Measurements from ENCODE around the gene AGTRAP.

AGTRAP gene

GRCh38 chr1:11765661-11766428 is 29.9 kb downstream of the AGTRAP start:
- DNase-seq (no peak), ATAC-seq (replicated peaks) (no peak)
- Mint-ChIP-seq H3K4me3 (no peak overlapping the region), H3K36me3 (ENCODE audit: insufficient read depth) (no peaks in the 10 kb centered on the region), H3K27me3 (peaks cover 29 to 41% of the 10 kb centered on the region in 2 donors), H3K4me1 (ENCODE audit: low read depth in 2 of 2) (peaks cover 2 to 4% of the 10 kb centered on the region in 2 donors), H3K9me3 (no peaks in the 10 kb centered on the region), H3K27ac (no peak overlapping the region)

GRCh38 chr1:11766429-11766776 is 30.5 kb downstream of the AGTRAP start:
- H3K9me3 Mint-ChIP-seq: no peaks in the 10 kb centered on the region
- peak overlapping the region in 1 of 2 donors; percentile 49 for H3K27ac Mint-ChIP-seq
- H3K4me1 Mint-ChIP-seq (ENCODE audit: low read depth in 2 of 2): peaks cover 0 to 2% of the 10 kb centered on the region in 2 donors
- ATAC-seq (replicated peaks) (no peak), DNase-seq (no peak)
- H3K4me3 Mint-ChIP-seq: no peak overlapping the region
- no peaks in the 10 kb centered on the region for H3K36me3 Mint-ChIP-seq (ENCODE audit: insufficient read depth)
- peaks cover 23 to 39% of the 10 kb centered on the region in 2 donors for H3K27me3 Mint-ChIP-seq

- DNase-seq (no peak), ATAC-seq (replicated peaks) (no peak)
- Mint-ChIP-seq H3K36me3 (ENCODE audit: insufficient read depth) (no peaks in the 10 kb centered on the region), H3K4me1 (ENCODE audit: low read depth in 2 of 2) (no peaks in the 10 kb centered on the region), H3K4me3 (no peak overlapping the region), H3K27me3 (peaks cover 10 to 22% of the 10 kb centered on the region in 2 donors), H3K27ac (no peak overlapping the region), H3K9me3 (no peaks in the 10 kb centered on the region)
Measured at GRCh38 chr1:11767922-11768704, 32.2 kb downstream of the AGTRAP start.

GRCh38 chr1:11768821-11769220 is 32.9 kb downstream of the AGTRAP start:
- H3K27me3 Mint-ChIP-seq: peaks cover 4 to 15% of the 10 kb centered on the region in 2 donors
- H3K36me3 Mint-ChIP-seq (ENCODE audit: insufficient read depth): no peaks in the 10 kb centered on the region
- DNase-seq (no peak), ATAC-seq (replicated peaks) (no peak)
- no peak overlapping the region for H3K27ac Mint-ChIP-seq
- H3K4me3 Mint-ChIP-seq: no peak overlapping the region
- no peaks in the 10 kb centered on the region for H3K9me3 Mint-ChIP-seq
- H3K4me1 Mint-ChIP-seq (ENCODE audit: low read depth in 2 of 2): no peaks in the 10 kb centered on the region

- no peaks in the 10 kb centered on the region for H3K9me3 Mint-ChIP-seq
- ATAC-seq (replicated peaks): no peak
- no peaks in the 10 kb centered on the region for H3K4me1 Mint-ChIP-seq (ENCODE audit: low read depth in 2 of 2)
- DNase-seq: no peak
- H3K36me3 Mint-ChIP-seq (ENCODE audit: insufficient read depth): no peaks in the 10 kb centered on the region
- no peak overlapping the region for H3K27ac Mint-ChIP-seq
- peaks cover under 1 to 11% of the 10 kb centered on the region in 2 donors for H3K27me3 Mint-ChIP-seq
- no peak overlapping the region for H3K4me3 Mint-ChIP-seq
Measured at GRCh38 chr1:11769274-11769673, 33.3 kb downstream of the AGTRAP start.

GRCh38 chr1:11770011-11770410 is 34.1 kb downstream of the AGTRAP start:
- H3K4me3 Mint-ChIP-seq: no peak overlapping the region
- no peak for ATAC-seq (replicated peaks)
- H3K36me3 Mint-ChIP-seq (ENCODE audit: insufficient read depth): no peaks in the 10 kb centered on the region
- no peak overlapping the region for H3K27ac Mint-ChIP-seq
- H3K27me3 Mint-ChIP-seq: peaks cover 6 to 9% of the 10 kb centered on the region in 2 donors
- no peaks in the 10 kb centered on the region for H3K4me1 Mint-ChIP-seq (ENCODE audit: low read depth in 2 of 2)
- DNase-seq: no peak
- H3K9me3 Mint-ChIP-seq: no peaks in the 10 kb centered on the region

GRCh38 chr1:11771481-11772043 is 35.6 kb downstream of the AGTRAP start:
- no peak overlapping the region for H3K4me3 Mint-ChIP-seq
- H3K4me1 Mint-ChIP-seq (ENCODE audit: low read depth in 2 of 2): no peaks in the 10 kb centered on the region
- H3K27ac Mint-ChIP-seq: no peak overlapping the region
- no peaks in the 10 kb centered on the region for H3K36me3 Mint-ChIP-seq (ENCODE audit: insufficient read depth)
- H3K27me3 Mint-ChIP-seq: peaks cover 0 to 6% of the 10 kb centered on the region in 2 donors
- ATAC-seq (replicated peaks) (no peak), DNase-seq (no peak)
- H3K9me3 Mint-ChIP-seq: no peaks in the 10 kb centered on the region

GRCh38 chr1:11772458-11772857 is 36.5 kb downstream of the AGTRAP start:
- Mint-ChIP-seq H3K4me3 (no peak overlapping the region), H3K9me3 (no peaks in the 10 kb centered on the region), H3K36me3 (ENCODE audit: insufficient read depth) (no peaks in the 10 kb centered on the region), H3K27me3 (peaks cover 0 to 6% of the 10 kb centered on the region in 2 donors), H3K4me1 (ENCODE audit: low read depth in 2 of 2) (no peaks in the 10 kb centered on the region), H3K27ac (no peak overlapping the region)
- no peak for ATAC-seq (replicated peaks)
- DNase-seq: no peak

- no peak for ATAC-seq (replicated peaks)
- Mint-ChIP-seq H3K36me3 (ENCODE audit: insufficient read depth) (no peaks in the 10 kb centered on the region), H3K9me3 (no peaks in the 10 kb centered on the region), H3K27ac (no peak overlapping the region), H3K4me1 (ENCODE audit: low read depth in 2 of 2) (no peaks in the 10 kb centered on the region), H3K27me3 (peaks cover 0 to 6% of the 10 kb centered on the region in 2 donors), H3K4me3 (no peak overlapping the region)
- no peak for DNase-seq
Measured at GRCh38 chr1:11774753-11775152, 38.8 kb downstream of the AGTRAP start.

GRCh38 chr1:11777658-11778322 is 41.9 kb downstream of the AGTRAP start:
- Mint-ChIP-seq H3K4me1 (ENCODE audit: low read depth in 2 of 2) (no peaks in the 10 kb centered on the region), H3K36me3 (ENCODE audit: insufficient read depth) (no peaks in the 10 kb centered on the region), H3K4me3 (no peak overlapping the region), H3K9me3 (no peaks in the 10 kb centered on the region), H3K27ac (peak overlapping the region in 1 of 2 donors; percentile 26), H3K27me3 (peaks cover 0 to 6% of the 10 kb centered on the region in 2 donors)
- no peak for DNase-seq
- no peak for ATAC-seq (replicated peaks)

GRCh38 chr1:11778336-11778735 is 42.4 kb downstream of the AGTRAP start:
- H3K4me1 Mint-ChIP-seq (ENCODE audit: low read depth in 2 of 2): no peaks in the 10 kb centered on the region
- no peak overlapping the region for H3K4me3 Mint-ChIP-seq
- H3K36me3 Mint-ChIP-seq (ENCODE audit: insufficient read depth): no peaks in the 10 kb centered on the region
- ATAC-seq (replicated peaks) (no peak), DNase-seq (no peak)
- H3K9me3 Mint-ChIP-seq: no peaks in the 10 kb centered on the region
- H3K27ac Mint-ChIP-seq: no peak overlapping the region
- peaks cover 0 to 6% of the 10 kb centered on the region in 2 donors for H3K27me3 Mint-ChIP-seq

- DNase-seq (no peak), ATAC-seq (replicated peaks) (no peak)
- Mint-ChIP-seq H3K36me3 (ENCODE audit: insufficient read depth) (no peaks in the 10 kb centered on the region), H3K27ac (no peak overlapping the region), H3K4me3 (no peak overlapping the region), H3K4me1 (ENCODE audit: low read depth in 2 of 2) (no peaks in the 10 kb centered on the region), H3K9me3 (no peaks in the 10 kb centered on the region), H3K27me3 (peaks cover 0 to 6% of the 10 kb centered on the region in 2 donors)
Measured at GRCh38 chr1:11778844-11779623, 43.1 kb downstream of the AGTRAP start.
